ENCODE data around the gene ST6GAL2.

ST6GAL2 gene

GRCh38 chr2:106885971-106886915 lies at the start of gene ST6GAL2:
ST6GAL2 (minus strand) TSS chr2:106886167; CDS start chr2:106843977, 42,190 bp downstream.
- peak within 1 kb of the TSS; percentile 79 for H3K4me3 ChIP-seq (ENCODE audit: low read depth, low read length)

GRCh38 chr2:106932644-106933043 lies 46.7 kb upstream of the ST6GAL2 start:
- no peak overlapping the region for H3K4me3 ChIP-seq (ENCODE audit: low read depth, low read length)

GRCh38 chr2:106931717-106932335 lies 45.9 kb upstream of the ST6GAL2 start:
- H3K4me3 ChIP-seq (ENCODE audit: low read depth, low read length), result no peak overlapping the region

GRCh38 chr2:106921451-106921850 lies 35.5 kb upstream of the ST6GAL2 start:
- no peak overlapping the region for H3K4me3 ChIP-seq (ENCODE audit: low read depth, low read length)

- no peak overlapping the region for H3K4me3 ChIP-seq (ENCODE audit: low read depth, low read length)
These were observed 33.0 kb upstream of the ST6GAL2 start for GRCh38 chr2:106919012-106919411.

GRCh38 chr2:106904242-106904641 lies 18.3 kb upstream of the ST6GAL2 start:
- no peak overlapping the region for H3K4me3 ChIP-seq (ENCODE audit: low read depth, low read length)

- no peak overlapping the region for H3K4me3 ChIP-seq (ENCODE audit: low read depth, low read length)
These were observed 14.0 kb upstream of the ST6GAL2 start for GRCh38 chr2:106899786-106900530.

GRCh38 chr2:106894545-106894944 lies 8.6 kb upstream of the ST6GAL2 start:
- H3K4me3 ChIP-seq (ENCODE audit: low read depth, low read length), result no peak overlapping the region

- H3K4me3 ChIP-seq (ENCODE audit: low read depth, low read length), result no peak overlapping the region
These were observed 6.1 kb upstream of the ST6GAL2 start for GRCh38 chr2:106892048-106892447.

GRCh38 chr2:106890606-106891005 lies 4.6 kb upstream of the ST6GAL2 start:
- H3K4me3 ChIP-seq (ENCODE audit: low read depth, low read length), result no peak overlapping the region

- H3K4me3 ChIP-seq (ENCODE audit: low read depth, low read length), result peak overlapping the region; percentile 79
These were observed 1.2 kb upstream of the ST6GAL2 start for GRCh38 chr2:106886916-106887758.

- H3K4me3 ChIP-seq (ENCODE audit: low read depth, low read length), result peak overlapping the region; percentile 79
These were observed 638 bp downstream of the ST6GAL2 start for GRCh38 chr2:106885329-106885728.

- no peak overlapping the region for H3K4me3 ChIP-seq (ENCODE audit: low read depth, low read length)
These were observed 3.3 kb downstream of the ST6GAL2 start for GRCh38 chr2:106882673-106883072.

- no peak overlapping the region for H3K4me3 ChIP-seq (ENCODE audit: low read depth, low read length)
These were observed 7.8 kb downstream of the ST6GAL2 start for GRCh38 chr2:106878206-106878605.

- H3K4me3 ChIP-seq (ENCODE audit: low read depth, low read length), result no peak overlapping the region
These were observed 9.3 kb downstream of the ST6GAL2 start for GRCh38 chr2:106876699-106877098.

- no peak overlapping the region for H3K4me3 ChIP-seq (ENCODE audit: low read depth, low read length)
These were observed 16.3 kb downstream of the ST6GAL2 start for GRCh38 chr2:106869512-106870275.

- no peak overlapping the region for H3K4me3 ChIP-seq (ENCODE audit: low read depth, low read length)
These were observed 17.7 kb downstream of the ST6GAL2 start for GRCh38 chr2:106868275-106868674.

- no peak overlapping the region for H3K4me3 ChIP-seq (ENCODE audit: low read depth, low read length)
These were observed 18.6 kb downstream of the ST6GAL2 start for GRCh38 chr2:106867196-106867953.

- H3K4me3 ChIP-seq (ENCODE audit: low read depth, low read length), result no peak overlapping the region
These were observed 19.3 kb downstream of the ST6GAL2 start for GRCh38 chr2:106866641-106867040.

All from iPS-11a (cell line).